Cerebellar cortex (tissue), 1 donor: Measurements from ENCODE around the gene NEDD9.

ENCODE experiments used
- DNase-seq: peaks from one replicate; pipeline ENCODE4 v3.0.0-alpha.2; 2015; ENCODE audit warnings: low spot score

The NEDD9 gene

DNA sequence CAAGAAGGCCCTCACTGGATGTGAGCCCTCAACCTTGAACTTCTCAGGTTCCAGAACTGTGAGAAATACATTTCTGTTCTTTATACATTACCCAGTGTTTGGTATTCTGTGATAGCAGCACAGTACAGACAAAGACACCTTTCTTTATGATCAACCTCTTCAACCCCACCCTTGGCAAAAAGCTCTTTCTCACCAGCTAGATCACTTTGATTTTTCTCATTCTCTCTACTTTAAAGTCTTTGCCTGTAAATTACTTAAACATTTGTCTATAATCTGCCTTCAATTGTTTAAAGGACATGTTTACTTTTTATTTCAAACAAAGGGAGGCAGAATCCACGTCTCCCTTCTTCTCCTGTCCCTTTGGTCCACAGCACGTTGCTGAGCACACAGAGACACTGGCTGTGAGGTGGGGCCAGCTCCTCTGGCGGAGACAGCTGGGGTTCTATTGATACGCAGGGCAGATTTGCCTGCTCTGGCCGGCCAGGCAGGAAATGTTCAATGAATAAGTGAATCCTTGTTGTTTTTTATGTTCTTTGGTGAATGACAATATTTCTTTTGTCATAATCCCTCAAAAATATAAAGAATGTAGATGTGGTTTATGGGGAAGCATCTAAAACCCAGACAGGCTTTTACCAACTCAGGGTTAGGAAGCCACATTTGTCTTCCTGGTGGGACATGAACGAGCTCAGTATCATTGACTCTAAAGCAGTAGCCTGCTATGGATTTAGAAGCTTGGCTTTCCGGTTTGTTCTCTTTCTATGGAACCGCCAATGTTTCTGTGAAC, 52.9 kb downstream of the NEDD9 start:
- DNase-seq, result no peak

DNA sequence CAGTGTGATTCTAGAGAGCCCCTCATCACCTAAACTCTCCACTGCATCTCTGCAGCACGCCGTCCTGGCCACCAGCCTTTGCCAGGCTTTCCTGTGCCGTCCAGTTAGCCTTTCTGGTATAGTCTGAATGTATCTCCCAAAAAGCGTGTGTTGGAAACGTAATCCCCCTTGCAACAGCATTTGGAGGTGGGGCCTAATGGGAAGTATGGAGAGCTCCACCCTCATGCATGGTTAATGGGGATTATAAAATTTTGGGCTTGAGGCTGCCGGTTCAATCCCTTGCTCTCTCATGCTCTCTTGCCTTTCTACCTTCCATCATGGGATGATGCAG, 53.4 kb downstream of the NEDD9 start:
- no peak for DNase-seq

- no peak for DNase-seq
Measured at GRCh38 chr6:11177271-11177670, 55.2 kb downstream of the NEDD9 start.

DNA sequence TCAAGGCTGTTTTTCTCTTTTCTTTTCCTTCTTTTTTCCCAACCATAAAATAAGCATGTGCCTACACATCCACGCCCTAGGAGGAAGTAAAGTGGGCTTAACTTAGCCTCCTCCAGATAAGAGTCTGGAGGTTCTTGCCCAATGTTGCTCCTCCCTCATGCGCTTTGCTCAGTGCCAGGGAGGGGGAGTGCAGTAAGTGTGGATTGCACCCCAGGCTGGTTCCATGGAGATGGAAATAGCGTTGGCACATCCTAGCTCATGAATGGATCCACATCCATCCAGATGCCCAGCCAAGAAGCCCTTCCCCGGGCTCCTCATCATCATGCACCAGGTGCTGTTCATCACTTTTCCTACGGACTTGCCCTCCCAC, 58.2 kb downstream of the NEDD9 start:
- DNase-seq, result no peak

GRCh38 chr6:11172501-11173327, 59.8 kb downstream of the NEDD9 start:
- DNase-seq, result peak; percentile 79

DNA sequence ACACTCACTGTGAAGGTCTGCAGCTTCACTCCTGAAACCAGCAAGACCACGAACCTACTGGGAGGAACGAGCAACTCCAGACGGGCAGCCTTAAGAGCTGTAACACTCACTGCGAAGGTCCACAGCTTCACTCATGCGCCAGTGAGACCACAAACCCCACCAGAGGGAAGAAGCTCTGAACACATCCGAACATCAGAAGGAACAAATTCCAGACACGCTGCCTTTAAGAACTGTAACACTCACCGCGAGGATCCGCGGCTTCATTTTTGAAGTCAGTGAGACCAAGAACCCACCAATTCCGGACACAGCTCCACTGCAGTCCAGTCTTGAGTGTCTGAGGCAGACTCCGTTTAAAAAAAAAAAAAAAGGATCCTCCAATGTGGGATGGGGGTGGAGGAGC, 60.5 kb downstream of the NEDD9 start:
- DNase-seq, result no peak

GRCh38 chr6:11168091-11168635, 64.3 kb downstream of the NEDD9 start:
- DNase-seq, result no peak

DNA sequence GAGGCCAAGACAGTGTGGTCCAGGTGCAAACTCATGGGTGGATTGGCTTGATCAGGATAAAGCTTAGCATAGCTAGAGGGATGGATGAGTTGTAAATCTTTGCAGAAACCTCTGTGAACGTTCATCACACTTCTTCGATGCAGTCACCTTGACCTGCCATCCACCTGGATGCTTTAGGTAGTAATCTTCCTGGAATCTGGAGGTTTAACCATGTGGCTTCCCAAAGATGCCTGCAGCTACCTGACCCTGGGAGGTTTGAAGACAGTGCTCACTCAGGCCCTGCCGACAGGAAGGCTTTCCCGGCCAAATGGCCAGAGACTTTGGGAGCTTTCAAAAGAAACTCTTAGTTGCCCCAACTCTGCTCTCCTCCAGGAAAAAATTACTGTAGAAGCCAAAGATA, 65.5 kb downstream of the NEDD9 start:
- DNase-seq, result no peak

GRCh38 chr6:11164717-11165646, 67.5 kb downstream of the NEDD9 start:
- DNase-seq, result no peak

GRCh38 chr6:11163932-11164331, 68.5 kb downstream of the NEDD9 start:
- no peak for DNase-seq

DNA sequence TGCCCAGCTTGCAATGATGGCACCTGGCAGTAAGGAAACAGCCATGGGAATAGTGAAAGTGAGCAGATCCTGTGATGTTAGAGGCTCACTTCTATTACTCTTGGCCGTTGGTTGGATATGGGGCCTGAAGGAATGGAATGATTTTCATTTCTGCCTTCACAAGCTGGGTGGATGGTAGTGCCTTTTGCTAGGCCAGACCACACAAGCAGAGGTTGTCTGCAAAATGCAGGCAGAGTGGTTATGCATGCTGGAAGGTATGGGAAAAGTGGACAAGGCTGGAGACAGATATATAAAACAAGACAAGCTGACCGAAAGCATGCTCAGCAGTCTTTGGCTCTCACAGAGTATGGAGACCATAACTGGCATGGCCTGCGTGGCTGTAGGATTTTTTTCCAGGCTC, 70.2 kb downstream of the NEDD9 start:
- DNase-seq, result no peak

DNA sequence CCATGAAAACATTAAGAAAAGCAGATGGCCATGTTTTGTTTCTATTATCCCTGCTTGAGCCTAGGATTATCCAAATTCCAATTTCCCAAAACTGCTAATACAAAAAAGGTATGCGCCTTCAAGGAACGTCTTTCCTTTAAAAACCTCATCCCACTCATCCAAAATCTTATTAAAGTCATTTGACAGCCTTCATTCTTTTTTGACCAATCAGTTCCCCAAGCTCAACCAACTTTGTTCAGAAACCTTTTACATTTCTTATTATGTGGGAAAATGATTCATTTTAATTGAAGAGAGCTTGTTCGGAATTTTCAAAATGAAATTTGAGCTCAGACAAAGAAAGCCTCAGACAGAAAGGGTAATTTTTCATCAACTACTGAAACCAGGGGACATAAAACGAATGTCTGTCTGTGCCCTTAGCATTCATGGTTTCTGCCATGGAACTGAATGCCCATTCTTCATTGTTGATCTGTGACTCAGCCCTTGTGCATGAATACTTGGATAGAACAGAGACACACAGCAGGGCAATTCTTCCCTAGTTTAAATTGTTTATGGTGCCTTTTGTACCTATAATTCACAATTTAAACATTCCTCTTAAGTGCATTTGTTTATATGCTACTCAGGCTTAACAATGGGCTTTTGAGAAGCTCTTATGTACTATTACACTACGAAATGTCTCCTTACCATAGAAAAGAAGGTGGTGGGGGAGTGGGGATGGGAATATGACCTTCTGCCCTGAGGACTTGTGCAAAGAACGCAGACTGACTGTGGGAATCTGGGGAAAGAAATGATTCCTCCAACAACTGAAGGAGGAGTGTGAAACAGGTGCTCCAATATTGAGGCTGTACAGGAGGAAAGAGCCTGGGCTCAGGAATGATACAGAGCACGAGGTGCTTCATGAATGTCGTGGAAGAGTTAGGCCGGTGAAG, 71.2 kb downstream of the NEDD9 start:
- DNase-seq, result no peak

DNA sequence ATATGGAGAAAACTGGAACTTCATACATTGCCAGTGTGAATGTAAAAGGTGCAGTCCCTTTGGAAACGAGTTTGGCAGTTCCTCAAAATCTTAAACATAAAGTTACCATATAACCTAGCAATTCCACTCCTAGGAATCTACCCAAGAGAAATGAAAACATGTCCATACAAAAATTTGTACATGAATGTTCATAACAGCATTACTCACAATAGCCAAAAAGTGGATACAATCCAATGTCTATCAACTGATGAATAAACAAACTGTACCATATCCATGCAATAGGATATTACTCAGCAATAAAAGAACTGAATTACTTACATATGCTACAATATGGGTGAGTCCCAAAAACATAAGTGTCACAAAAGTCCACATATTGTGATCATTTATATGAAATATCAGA, 72.3 kb downstream of the NEDD9 start:
- DNase-seq, result no peak

- no peak for DNase-seq
Measured at GRCh38 chr6:11155589-11155988, 76.9 kb downstream of the NEDD9 start.

DNA sequence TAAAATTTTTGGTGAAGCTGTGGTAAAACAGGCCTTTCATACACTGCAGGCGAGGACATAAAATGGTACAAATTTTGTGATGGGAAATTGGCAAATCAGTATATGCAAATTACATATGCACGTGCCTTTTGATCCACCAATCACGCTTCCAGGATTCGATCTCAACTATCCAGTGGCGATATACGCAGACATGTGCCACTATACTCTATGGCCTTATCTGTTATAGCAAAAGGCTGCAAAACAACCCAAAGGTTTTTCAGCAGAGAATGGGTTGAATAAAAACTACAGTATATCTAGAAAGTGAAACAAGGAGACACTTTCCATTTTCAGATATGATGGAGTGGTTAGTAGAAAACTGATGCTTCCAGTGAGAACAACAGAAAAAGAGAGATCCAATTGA, 79.0 kb downstream of the NEDD9 start:
- DNase-seq, result no peak

- no peak for DNase-seq
Measured at GRCh38 chr6:11152581-11152980, 79.9 kb downstream of the NEDD9 start.

- no peak for DNase-seq
Measured at GRCh38 chr6:11151488-11151887, 81.0 kb downstream of the NEDD9 start.

DNA sequence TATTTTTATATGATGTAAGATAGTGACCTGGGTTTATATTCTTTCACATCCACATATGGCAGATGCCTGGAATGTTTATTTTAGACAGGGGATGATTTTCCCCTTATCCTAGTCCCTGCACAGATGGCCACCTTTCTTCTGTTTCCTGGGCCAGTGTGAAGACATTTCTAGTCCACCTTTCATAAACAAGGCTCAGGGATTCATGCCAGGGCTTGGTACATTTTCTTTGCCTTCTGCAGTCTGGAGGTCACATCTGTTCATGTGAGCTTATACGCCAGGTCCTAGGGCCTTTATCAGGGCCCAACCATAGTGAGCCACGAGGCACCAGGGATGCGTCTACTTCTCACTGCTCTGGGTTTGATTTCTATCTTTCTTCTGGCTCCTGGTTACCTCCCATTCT, 82.9 kb downstream of the NEDD9 start:
- DNase-seq, result peak; percentile 85

GRCh38 chr6:11146117-11146826, 86.2 kb downstream of the NEDD9 start:
- DNase-seq, result no peak

DNA sequence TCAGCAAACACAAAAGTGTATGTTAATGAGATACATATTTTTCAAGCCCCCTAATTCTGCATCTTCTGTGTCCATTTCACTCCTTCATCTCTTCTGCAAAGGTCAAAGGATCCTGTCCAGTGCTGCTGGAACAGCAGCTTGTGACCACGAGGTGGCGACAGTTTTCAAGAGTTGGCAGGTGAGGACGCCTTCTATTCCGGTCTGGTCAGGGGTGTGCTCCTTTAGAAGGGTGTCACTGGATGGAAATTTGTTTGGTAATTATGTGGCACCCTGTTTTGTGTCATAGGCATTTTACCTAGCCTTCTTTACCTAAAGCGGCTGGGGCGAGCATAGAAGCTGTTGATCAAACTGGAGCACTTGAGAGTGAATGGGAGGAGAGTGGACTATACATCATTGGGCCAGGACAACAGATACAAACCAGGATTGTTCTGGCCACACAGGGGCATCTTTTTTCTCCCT, 88.0 kb downstream of the NEDD9 start:
- peak; percentile 85 for DNase-seq
